Liver (tissue), 3 donors: ENCODE measurements around the gene MAD2L1BP.

ENCODE experiments used
- CTCF ChIP-seq: fragments of 150-350 bp; IDR thresholded peaks from 2 replicates; pipeline ENCODE4 v1.5.1; 2017; ENCODE audit warnings: improper control_type of control experiment, low read depth, low read length; ENCODE audit not compliant: missing input control
- FOXA1 ChIP-seq: IDR thresholded peaks from 2 replicates; pipeline ENCODE4 v1.6.1; 2016; ENCODE audit warnings: antibody characterized with exemption
- GABPA ChIP-seq, 2 donors: IDR thresholded peaks in 1 of 2; conservative IDR thresholded peaks in 1 of 2; 2 replicates each; pipeline ENCODE4 v1.6.1; 2016; ENCODE audit warnings: antibody characterized with exemption in 2 of 2, mild to moderate bottlenecking in 1 of 2, moderate library complexity in 1 of 2
- HNF4A ChIP-seq, 2 donors: conservative IDR thresholded peaks; 2 replicates each; pipeline ENCODE4 v1.6.1; 2016; ENCODE audit warnings: antibody characterized with exemption in 2 of 2, mild to moderate bottlenecking in 2 of 2
- HNF4G ChIP-seq: IDR thresholded peaks from 2 replicates; pipeline ENCODE4 v1.6.1; 2016; ENCODE audit warnings: antibody characterized with exemption
- MAX ChIP-seq: IDR thresholded peaks from 2 replicates; pipeline ENCODE4 v1.6.1; 2016; ENCODE audit warnings: antibody characterized with exemption
- NR2F2 ChIP-seq: IDR thresholded peaks from 2 replicates; pipeline ENCODE4 v1.6.1; 2016; ENCODE audit warnings: antibody characterized with exemption
- RAD21 ChIP-seq, 2 donors: IDR thresholded peaks; 2 replicates each; pipeline ENCODE4 v1.6.1; 2016; ENCODE audit warnings: antibody characterized with exemption in 2 of 2, mild to moderate bottlenecking in 2 of 2
- REST ChIP-seq: IDR thresholded peaks from 2 replicates; pipeline ENCODE4 v1.6.1; 2016; ENCODE audit warnings: antibody characterized with exemption, mild to moderate bottlenecking
- RXRA ChIP-seq, 2 donors: IDR thresholded peaks; 2 replicates each; pipeline ENCODE4 v1.6.1; 2017 to 2018; ENCODE audit warnings: antibody characterized with exemption in 2 of 2, mild to moderate bottlenecking in 1 of 2
- SP1 ChIP-seq: IDR thresholded peaks from 2 replicates; pipeline ENCODE4 v1.6.1; 2018; ENCODE audit warnings: antibody characterized with exemption, mild to moderate bottlenecking
- TAF1 ChIP-seq: conservative IDR thresholded peaks from 2 replicates; pipeline ENCODE4 v1.6.1; 2016; ENCODE audit warnings: antibody characterized with exemption, mild to moderate bottlenecking
- TF ChIP-seq, protein P1 (sequence below): IDR thresholded peaks from 2 replicates; pipeline ENCODE4 v1.6.1; 2016; ENCODE audit warnings: antibody characterized with exemption
- TF ChIP-seq, protein P2 (sequence below): IDR thresholded peaks from 2 replicates; pipeline ENCODE4 v1.6.1; 2016; ENCODE audit warnings: antibody characterized with exemption
- donor health status: healthy.
- donor health status: healthy.

GRCh38 chr6:43658161-43658560 lies 22.5 kb downstream of the MAD2L1BP start:
- TF ChIP-seq GABPA (IDR thresholded peaks at IDR 0.05 in 1 of 2, conservative IDR thresholded peaks at IDR 0.05 in 1 of 2) (no peak), CTCF (no peak), REST (no peak), MAX (no peak), RAD21 (IDR thresholded peaks at IDR 0.05) (no peak), SP1 (no peak), TAF1 (no peak), FOXA1 (no peak), RXRA (IDR thresholded peaks at IDR 0.05) (no peak), HNF4A (conservative IDR thresholded peaks at IDR 0.05) (no peak), NR2F2 (no peak), HNF4G (no peak)
- TF ChIP-seq, protein P1, sequence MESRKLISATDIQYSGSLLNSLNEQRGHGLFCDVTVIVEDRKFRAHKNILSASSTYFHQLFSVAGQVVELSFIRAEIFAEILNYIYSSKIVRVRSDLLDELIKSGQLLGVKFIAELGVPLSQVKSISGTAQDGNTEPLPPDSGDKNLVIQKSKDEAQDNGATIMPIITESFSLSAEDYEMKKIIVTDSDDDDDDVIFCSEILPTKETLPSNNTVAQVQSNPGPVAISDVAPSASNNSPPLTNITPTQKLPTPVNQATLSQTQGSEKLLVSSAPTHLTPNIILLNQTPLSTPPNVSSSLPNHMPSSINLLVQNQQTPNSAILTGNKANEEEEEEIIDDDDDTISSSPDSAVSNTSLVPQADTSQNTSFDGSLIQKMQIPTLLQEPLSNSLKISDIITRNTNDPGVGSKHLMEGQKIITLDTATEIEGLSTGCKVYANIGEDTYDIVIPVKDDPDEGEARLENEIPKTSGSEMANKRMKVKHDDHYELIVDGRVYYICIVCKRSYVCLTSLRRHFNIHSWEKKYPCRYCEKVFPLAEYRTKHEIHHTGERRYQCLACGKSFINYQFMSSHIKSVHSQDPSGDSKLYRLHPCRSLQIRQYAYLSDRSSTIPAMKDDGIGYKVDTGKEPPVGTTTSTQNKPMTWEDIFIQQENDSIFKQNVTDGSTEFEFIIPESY, result no peak
- TF ChIP-seq, protein P2, sequence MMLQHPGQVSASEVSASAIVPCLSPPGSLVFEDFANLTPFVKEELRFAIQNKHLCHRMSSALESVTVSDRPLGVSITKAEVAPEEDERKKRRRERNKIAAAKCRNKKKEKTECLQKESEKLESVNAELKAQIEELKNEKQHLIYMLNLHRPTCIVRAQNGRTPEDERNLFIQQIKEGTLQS, result no peak
